Measurements from ENCODE around the gene DUSP22.

Gene DUSP22

GRCh38 chr6:352474-352873 lies 60.2 kb downstream of the DUSP22 start:
- H3K4me3 ChIP-seq (ENCODE audit: low read length) = no peak overlapping the region
- H3K27ac ChIP-seq (ENCODE audit: low read depth, low read length) = no peak overlapping the region
- H2BK5ac ChIP-seq (ENCODE audit: low read length) = no peak overlapping the region
- no peak overlapping the region for H4K8ac ChIP-seq (ENCODE audit: low read depth, low read length)
- no peak overlapping the region for H3K23ac ChIP-seq (ENCODE audit: low read length)
- H4K5ac ChIP-seq (ENCODE audit: low read length) = no peak overlapping the region
- no CpG with 5 or more reads among the region's 5 CpGs for WGBS (ENCODE audit: extremely low coverage, insufficient coverage, low lambda C conversion rate)
- H3K4ac ChIP-seq (ENCODE audit: low read depth, low read length) = no peak overlapping the region
- no peak overlapping the region for H3K56ac ChIP-seq (ENCODE audit: low read length)
- H3K4me1 ChIP-seq (ENCODE audit: control insufficient read depth, low read depth, low read length) = no peaks in the 10 kb centered on the region
- no peak overlapping the region for H2BK15ac ChIP-seq (replicated peaks; ENCODE audit: low read depth)
- no peak for DNase-seq
- H3K4me2 ChIP-seq (ENCODE audit: low read length) = no peak overlapping the region
- H3K79me1 ChIP-seq (ENCODE audit: low read length) = no peaks in the 10 kb centered on the region
- H2BK120ac ChIP-seq (ENCODE audit: low read depth, low read length) = no peak overlapping the region
- no peak overlapping the region for H3K18ac ChIP-seq (ENCODE audit: low read length)
- no peaks in the 10 kb centered on the region for H3K79me2 ChIP-seq (ENCODE audit: control insufficient read depth, insufficient read depth, low read length)
- H3K27me3 ChIP-seq (ENCODE audit: insufficient read depth, low read length, poor library complexity) = no peaks in the 10 kb centered on the region
- H3K36me3 ChIP-seq (ENCODE audit: control insufficient read depth, insufficient read depth, low read length) = no peaks in the 10 kb centered on the region
- no peak overlapping the region for H2AK5ac ChIP-seq (ENCODE audit: low read length)
- no peak overlapping the region for H3K9ac ChIP-seq (ENCODE audit: low read length)

GRCh38 chr6:352896-353470 lies 60.7 kb downstream of the DUSP22 start:
- Histone ChIP-seq H2BK15ac (replicated peaks; ENCODE audit: low read depth) (no peak overlapping the region), H4K5ac (ENCODE audit: low read length) (no peak overlapping the region), H3K79me1 (ENCODE audit: low read length) (no peaks in the 10 kb centered on the region), H3K4me3 (ENCODE audit: low read length) (no peak overlapping the region), H3K4me2 (ENCODE audit: low read length) (no peak overlapping the region), H2BK120ac (ENCODE audit: low read depth, low read length) (no peak overlapping the region), H2AK5ac (ENCODE audit: low read length) (no peak overlapping the region), H3K27me3 (ENCODE audit: insufficient read depth, low read length, poor library complexity) (no peaks in the 10 kb centered on the region), H2BK5ac (ENCODE audit: low read length) (no peak overlapping the region), H3K27ac (ENCODE audit: low read depth, low read length) (no peak overlapping the region), H4K8ac (ENCODE audit: low read depth, low read length) (no peak overlapping the region), H3K9ac (ENCODE audit: low read length) (no peak overlapping the region), H3K4me1 (ENCODE audit: control insufficient read depth, low read depth, low read length) (no peaks in the 10 kb centered on the region), H3K4ac (ENCODE audit: low read depth, low read length) (no peak overlapping the region), H3K23ac (ENCODE audit: low read length) (no peak overlapping the region), H3K79me2 (ENCODE audit: control insufficient read depth, insufficient read depth, low read length) (no peaks in the 10 kb centered on the region), H3K36me3 (ENCODE audit: control insufficient read depth, insufficient read depth, low read length) (no peaks in the 10 kb centered on the region), H3K56ac (ENCODE audit: low read length) (no peak overlapping the region), H3K18ac (ENCODE audit: low read length) (no peak overlapping the region)
- DNase-seq = peak; percentile 43
- no CpG with 5 or more reads among the region's 11 CpGs for WGBS (ENCODE audit: extremely low coverage, insufficient coverage, low lambda C conversion rate)

- Histone ChIP-seq H3K79me1 (ENCODE audit: low read length) (no peaks in the 10 kb centered on the region), H3K4me1 (ENCODE audit: control insufficient read depth, low read depth, low read length) (no peaks in the 10 kb centered on the region), H2AK5ac (ENCODE audit: low read length) (no peak overlapping the region), H4K8ac (ENCODE audit: low read depth, low read length) (no peak overlapping the region), H2BK5ac (ENCODE audit: low read length) (no peak overlapping the region), H3K4ac (ENCODE audit: low read depth, low read length) (no peak overlapping the region), H3K18ac (ENCODE audit: low read length) (no peak overlapping the region), H3K4me3 (ENCODE audit: low read length) (no peak overlapping the region), H4K5ac (ENCODE audit: low read length) (no peak overlapping the region), H3K23ac (ENCODE audit: low read length) (no peak overlapping the region), H3K56ac (ENCODE audit: low read length) (no peak overlapping the region), H3K4me2 (ENCODE audit: low read length) (no peak overlapping the region), H3K27me3 (ENCODE audit: insufficient read depth, low read length, poor library complexity) (no peaks in the 10 kb centered on the region), H3K9ac (ENCODE audit: low read length) (no peak overlapping the region), H3K36me3 (ENCODE audit: control insufficient read depth, insufficient read depth, low read length) (no peaks in the 10 kb centered on the region), H3K79me2 (ENCODE audit: control insufficient read depth, insufficient read depth, low read length) (no peaks in the 10 kb centered on the region), H2BK15ac (replicated peaks; ENCODE audit: low read depth) (no peak overlapping the region), H2BK120ac (ENCODE audit: low read depth, low read length) (no peak overlapping the region), H3K27ac (ENCODE audit: low read depth, low read length) (no peak overlapping the region)
- DNase-seq = no peak
- no CpG with 5 or more reads among the region's 18 CpGs for WGBS (ENCODE audit: extremely low coverage, insufficient coverage, low lambda C conversion rate)
These were observed 61.6 kb downstream of the DUSP22 start for GRCh38 chr6:353642-354614.

- Histone ChIP-seq H3K9ac (ENCODE audit: low read length) (no peak overlapping the region), H3K56ac (ENCODE audit: low read length) (no peak overlapping the region), H2BK120ac (ENCODE audit: low read depth, low read length) (no peak overlapping the region), H3K4me2 (ENCODE audit: low read length) (no peak overlapping the region), H4K5ac (ENCODE audit: low read length) (no peak overlapping the region), H2AK5ac (ENCODE audit: low read length) (no peak overlapping the region), H3K27me3 (ENCODE audit: insufficient read depth, low read length, poor library complexity) (no peaks in the 10 kb centered on the region), H3K79me1 (ENCODE audit: low read length) (no peaks in the 10 kb centered on the region), H4K8ac (ENCODE audit: low read depth, low read length) (no peak overlapping the region), H2BK15ac (replicated peaks; ENCODE audit: low read depth) (no peak overlapping the region), H3K27ac (ENCODE audit: low read depth, low read length) (no peak overlapping the region), H3K36me3 (ENCODE audit: control insufficient read depth, insufficient read depth, low read length) (no peaks in the 10 kb centered on the region), H3K79me2 (ENCODE audit: control insufficient read depth, insufficient read depth, low read length) (no peaks in the 10 kb centered on the region), H2BK5ac (ENCODE audit: low read length) (no peak overlapping the region), H3K23ac (ENCODE audit: low read length) (no peak overlapping the region), H3K18ac (ENCODE audit: low read length) (no peak overlapping the region), H3K4ac (ENCODE audit: low read depth, low read length) (no peak overlapping the region), H3K4me3 (ENCODE audit: low read length) (no peak overlapping the region), H3K4me1 (ENCODE audit: control insufficient read depth, low read depth, low read length) (no peaks in the 10 kb centered on the region)
- DNase-seq = no peak
- whole genome bisulfite sequencing (ENCODE audit: extremely low coverage, insufficient coverage, low lambda C conversion rate) = no CpG with 5 or more reads among the region's 15 CpGs
These were observed 62.5 kb downstream of the DUSP22 start for GRCh38 chr6:354631-355280.

GRCh38 chr6:355373-356208 lies 63.3 kb downstream of the DUSP22 start:
- Histone ChIP-seq H4K8ac (ENCODE audit: low read depth, low read length) (no peak overlapping the region), H3K4me3 (ENCODE audit: low read length) (no peak overlapping the region), H4K5ac (ENCODE audit: low read length) (no peak overlapping the region), H3K79me1 (ENCODE audit: low read length) (no peaks in the 10 kb centered on the region), H3K27me3 (ENCODE audit: insufficient read depth, low read length, poor library complexity) (no peaks in the 10 kb centered on the region), H2BK5ac (ENCODE audit: low read length) (no peak overlapping the region), H3K79me2 (ENCODE audit: control insufficient read depth, insufficient read depth, low read length) (no peaks in the 10 kb centered on the region), H2BK120ac (ENCODE audit: low read depth, low read length) (no peak overlapping the region), H3K9ac (ENCODE audit: low read length) (no peak overlapping the region), H3K4me2 (ENCODE audit: low read length) (no peak overlapping the region), H3K4me1 (ENCODE audit: control insufficient read depth, low read depth, low read length) (no peaks in the 10 kb centered on the region), H3K36me3 (ENCODE audit: control insufficient read depth, insufficient read depth, low read length) (no peaks in the 10 kb centered on the region), H3K27ac (ENCODE audit: low read depth, low read length) (no peak overlapping the region), H2BK15ac (replicated peaks; ENCODE audit: low read depth) (no peak overlapping the region), H3K4ac (ENCODE audit: low read depth, low read length) (no peak overlapping the region), H2AK5ac (ENCODE audit: low read length) (no peak overlapping the region), H3K18ac (ENCODE audit: low read length) (no peak overlapping the region), H3K56ac (ENCODE audit: low read length) (no peak overlapping the region), H3K23ac (ENCODE audit: low read length) (no peak overlapping the region)
- no CpG with 5 or more reads among the region's 9 CpGs for WGBS (ENCODE audit: extremely low coverage, insufficient coverage, low lambda C conversion rate)
- no peak for DNase-seq

Data from mesendoderm (in vitro differentiated cells).